ENCODE measurements around the gene SLC6A15.

DNA sequence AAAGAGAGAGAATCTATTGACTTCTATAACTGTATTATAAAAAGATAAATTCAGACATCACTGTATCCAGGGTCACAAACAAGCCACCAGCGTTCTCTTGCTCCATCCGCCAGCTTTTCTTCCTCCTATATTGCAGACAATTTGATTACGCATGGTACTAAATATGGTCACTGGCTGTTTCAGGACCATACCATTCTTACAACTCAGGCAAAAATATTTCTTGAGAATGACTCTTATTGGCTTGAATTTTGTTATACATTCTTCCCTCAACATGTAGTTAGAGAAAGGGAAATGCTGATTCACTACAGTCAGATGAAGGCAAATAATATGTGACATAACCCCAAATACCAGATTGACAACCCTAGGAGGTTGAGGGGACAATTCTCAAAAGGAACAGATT is 101.3 kb downstream of the SLC6A15 start:
- TF ChIP-seq POLR2AphosphoS5 (IDR thresholded peaks at IDR 0.05), result no peak
- no peak for TF ChIP-seq POLR2A (IDR thresholded peaks at IDR 0.05)
